Measurements from ENCODE around the gene TUT1.
A peak's percentile ranks its signal among the peaks of the same experiment; 100 is the strongest.
"Not testable (repeated sequence)": the region's sequence is repeated elsewhere in the genome, so short reads cannot be mapped to it uniquely, and the experiment has no call there.

TUT1 gene

GRCh38 chr11:62605467-62605866 is 14.1 kb upstream of the TUT1 start:
- FAIRE-seq (no peak), DNase-seq (ENCODE audit: low spot score) (no peak)

- DNase-seq (ENCODE audit: low spot score) (no peak), FAIRE-seq (no peak)
Observed at GRCh38 chr11:62604460-62605120, 13.3 kb upstream of the TUT1 start.

- FAIRE-seq (no peak), DNase-seq (ENCODE audit: low spot score) (no peak)
Observed at GRCh38 chr11:62603776-62604299, 12.5 kb upstream of the TUT1 start.

GRCh38 chr11:62603072-62603408 is 11.7 kb upstream of the TUT1 start:
- no peak for FAIRE-seq
- no peak for DNase-seq (ENCODE audit: low spot score)

GRCh38 chr11:62602141-62603071 is 11.1 kb upstream of the TUT1 start:
- FAIRE-seq: no peak
- no peak for DNase-seq (ENCODE audit: low spot score)

GRCh38 chr11:62601372-62602140 is 10.2 kb upstream of the TUT1 start, which contains the start of gene MTA2:
TSS of gene MTA2 (minus strand) at chr11:62601865. CDS start at chr11:62601450, 415 bp downstream.
- DNase-seq (ENCODE audit: low spot score): peak; percentile 93
- peak; percentile 87 for FAIRE-seq

GRCh38 chr11:62601122-62601371 is 9.7 kb upstream of the TUT1 start:
- DNase-seq (ENCODE audit: low spot score) (no peak), FAIRE-seq (no peak)

- no peak for FAIRE-seq
- DNase-seq (ENCODE audit: low spot score): no peak
Observed at GRCh38 chr11:62600367-62601121, 9.2 kb upstream of the TUT1 start.

GRCh38 chr11:62599901-62600300 is 8.6 kb upstream of the TUT1 start:
- DNase-seq (ENCODE audit: low spot score) (no peak), FAIRE-seq (no peak)

- FAIRE-seq: peak; percentile 83
Observed at GRCh38 chr11:62599069-62599696, 7.9 kb upstream of the TUT1 start.

GRCh38 chr11:62595124-62595523 is 3.8 kb upstream of the TUT1 start:
- no peak for DNase-seq (ENCODE audit: low spot score)
- FAIRE-seq: no peak

More at GRCh38 chr11:62599069-62599696, 7.9 kb upstream of the TUT1 start:
- peak; percentile 89 for DNase-seq (ENCODE audit: low spot score)

GRCh38 chr11:62593434-62594044 is 2.2 kb upstream of the TUT1 start:
- peak; percentile 34 for DNase-seq (ENCODE audit: low spot score)
- no peak for FAIRE-seq

GRCh38 chr11:62592989-62593421 is 1.7 kb upstream of the TUT1 start:
- DNase-seq (ENCODE audit: low spot score) (no peak), FAIRE-seq (no peak)

GRCh38 chr11:62592146-62592815 is 958 bp upstream of the TUT1 start:
- DNase-seq (ENCODE audit: low spot score) (no peak), FAIRE-seq (no peak)

GRCh38 chr11:62588966-62589637 is 2.2 kb downstream of the TUT1 start:
- DNase-seq (ENCODE audit: low spot score) (no peak), FAIRE-seq (no peak)

- not testable (repeated sequence) for FAIRE-seq
Observed at GRCh38 chr11:62585356-62585755, 6.0 kb downstream of the TUT1 start.

GRCh38 chr11:62581735-62582134 is 9.6 kb downstream of the TUT1 start:
- not testable (repeated sequence) for DNase-seq (ENCODE audit: low spot score); FAIRE-seq

More at GRCh38 chr11:62585356-62585755, 6.0 kb downstream of the TUT1 start:
- not testable (repeated sequence) for DNase-seq (ENCODE audit: low spot score)

- FAIRE-seq (no peak), DNase-seq (ENCODE audit: low spot score) (no peak)
Observed at GRCh38 chr11:62580959-62581715, 10.2 kb downstream of the TUT1 start.

Measured in RCC 7860 (cell line).